ENCODE results near the gene MOB1A. TPM values are rescaled to one million over a fixed set of nuclear protein-coding genes. Genes with fewer than 3 reads are reported as not detected.
A peak's percentile ranks its signal among the peaks of the same experiment; 100 is the strongest.
"Not testable (repeated sequence)": the region's sequence is repeated elsewhere in the genome, so short reads cannot be mapped to it uniquely, and the experiment has no call there.

The MOB1A gene
- total RNA-seq, 1 donor: 159 TPM

GRCh38 chr2:74188018-74188601 is 9.4 kb upstream of the MOB1A start:
- no peak overlapping the region for H3K4me3 ChIP-seq (ENCODE audit: low read depth, low read length)
- no peak for TF ChIP-seq CTCF (IDR thresholded peaks at IDR 0.05; ENCODE audit: insufficient read depth, low read length)
- DNase-seq (ENCODE audit: low read depth): peak; percentile 63

- H3K4me3 ChIP-seq (ENCODE audit: low read depth, low read length); DNase-seq (ENCODE audit: low read depth): not testable (repeated sequence)
Observed at GRCh38 chr2:74186706-74187105, 8.0 kb upstream of the MOB1A start.

GRCh38 chr2:74186038-74186437 is 7.4 kb upstream of the MOB1A start:
- no peak for TF ChIP-seq CTCF (IDR thresholded peaks at IDR 0.05; ENCODE audit: insufficient read depth, low read length)
- no peak for DNase-seq (ENCODE audit: low read depth)
- H3K4me3 ChIP-seq (ENCODE audit: low read depth, low read length): no peak overlapping the region

GRCh38 chr2:74183878-74184277 is 5.2 kb upstream of the MOB1A start:
- no peak for DNase-seq (ENCODE audit: low read depth)
- no peak for TF ChIP-seq CTCF (IDR thresholded peaks at IDR 0.05; ENCODE audit: insufficient read depth, low read length)
- no peak overlapping the region for H3K4me3 ChIP-seq (ENCODE audit: low read depth, low read length)

GRCh38 chr2:74181739-74182138 is 3.1 kb upstream of the MOB1A start:
- no peak for TF ChIP-seq CTCF (IDR thresholded peaks at IDR 0.05; ENCODE audit: insufficient read depth, low read length)

GRCh38 chr2:74179063-74179865 is 585 bp upstream of the MOB1A start:
- peak; percentile 47 for TF ChIP-seq CTCF (IDR thresholded peaks at IDR 0.05; ENCODE audit: insufficient read depth, low read length)
- H3K4me3 ChIP-seq (ENCODE audit: low read depth, low read length): peak overlapping the region; percentile 65
- no peak for DNase-seq (ENCODE audit: low read depth)

More at GRCh38 chr2:74181739-74182138, 3.1 kb upstream of the MOB1A start:
- DNase-seq (ENCODE audit: low read depth): no peak
- no peak overlapping the region for H3K4me3 ChIP-seq (ENCODE audit: low read depth, low read length)

GRCh38 chr2:74177696-74178095 is 983 bp downstream of the MOB1A start:
- peak overlapping the region; percentile 69 for H3K4me3 ChIP-seq (ENCODE audit: low read depth, low read length)
- no peak for TF ChIP-seq CTCF (IDR thresholded peaks at IDR 0.05; ENCODE audit: insufficient read depth, low read length)
- no peak for DNase-seq (ENCODE audit: low read depth)

Data from fibroblast of the aortic adventitia (primary cell).